ENCODE data around the gene DYNLRB1.

DNA sequence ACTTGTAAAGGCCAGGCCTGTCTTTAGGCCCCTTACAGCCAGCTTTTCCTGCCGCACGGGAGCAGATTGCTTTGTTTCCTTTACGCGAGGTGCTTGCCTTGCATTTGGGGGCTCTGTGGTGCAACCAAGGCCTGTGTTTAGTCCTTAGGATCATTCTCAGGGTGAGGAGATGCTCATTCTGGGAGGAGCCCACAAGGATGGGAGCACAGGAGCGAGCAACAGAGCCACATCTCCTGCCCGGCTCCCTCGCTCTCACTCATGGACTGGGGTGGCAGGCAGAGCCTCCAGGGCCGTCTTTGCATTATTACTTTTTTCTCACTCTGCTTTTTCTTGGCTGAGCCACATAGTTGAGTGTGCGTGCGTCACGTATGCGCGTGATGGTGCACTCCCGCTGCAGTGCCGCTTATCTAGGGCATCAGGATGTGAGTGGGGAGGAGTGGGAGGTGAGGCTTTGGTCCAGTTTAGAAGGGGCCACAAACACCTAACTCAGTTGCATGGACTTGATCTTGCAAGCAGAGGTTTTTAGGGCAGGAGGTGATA lies 19.1 kb downstream of the DYNLRB1 start:
- TF ChIP-seq EZH2 (IDR thresholded peaks at IDR 0.05; ENCODE audit: borderline replicate concordance, low read depth, low read length, severe bottlenecking) (no peak), POLR2A (IDR thresholded peaks at IDR 0.05; ENCODE audit: low read depth, low read length) (no peak), CTCF (IDR thresholded peaks at IDR 0.05; ENCODE audit: extremely low read depth in 1 of 2, insufficient read depth in 1 of 2, low read depth in 1 of 2, low read length in 2 of 2) (no peak), JUN (IDR thresholded peaks at IDR 0.05; ENCODE audit: borderline replicate concordance, insufficient read depth, insufficient read length, low read depth) (no peak)
